Activated naive CD8-positive, alpha-beta T cell treated with anti-CD3 and anti-CD28 coated beads, Interleukin-2, amount 50 U/mL, for 24 hours (primary cell): ENCODE data around the gene MRPS18B.
"Not testable (repeated sequence)": the region's sequence is repeated elsewhere in the genome, so short reads cannot be mapped to it uniquely, and the experiment has no call there.

ENCODE experiments used
- ATAC-seq: fragments of 150-1000 bp; cut with Tn5 transposase; one replicate; pipeline ENCODE4 v1.10.0; 2021
- DNase-seq: peaks from one replicate; pipeline ENCODE4 v3.0.0; 2021
- H3K27ac Mint-ChIP-seq: one replicate; pipeline ENCODE4 v1.8.0; 2021; ENCODE audit warnings: mild to moderate bottlenecking, mixed read lengths
- H3K27me3 Mint-ChIP-seq: one replicate; pipeline ENCODE4 v1.8.0; 2021; ENCODE audit warnings: mixed read lengths
- H3K36me3 Mint-ChIP-seq: one replicate; pipeline ENCODE4 v1.8.0; 2021; ENCODE audit warnings: low read depth, mixed read lengths
- H3K4me1 Mint-ChIP-seq: one replicate; pipeline ENCODE4 v1.8.0; 2021; ENCODE audit warnings: mixed read lengths
- H3K4me3 Mint-ChIP-seq: one replicate; pipeline ENCODE4 v1.8.0; 2021; ENCODE audit warnings: mild to moderate bottlenecking, moderate library complexity, mixed read lengths
- H3K9me3 Mint-ChIP-seq: one replicate; pipeline ENCODE4 v1.8.0; 2021; ENCODE audit warnings: mixed read lengths

MRPS18B gene

DNA sequence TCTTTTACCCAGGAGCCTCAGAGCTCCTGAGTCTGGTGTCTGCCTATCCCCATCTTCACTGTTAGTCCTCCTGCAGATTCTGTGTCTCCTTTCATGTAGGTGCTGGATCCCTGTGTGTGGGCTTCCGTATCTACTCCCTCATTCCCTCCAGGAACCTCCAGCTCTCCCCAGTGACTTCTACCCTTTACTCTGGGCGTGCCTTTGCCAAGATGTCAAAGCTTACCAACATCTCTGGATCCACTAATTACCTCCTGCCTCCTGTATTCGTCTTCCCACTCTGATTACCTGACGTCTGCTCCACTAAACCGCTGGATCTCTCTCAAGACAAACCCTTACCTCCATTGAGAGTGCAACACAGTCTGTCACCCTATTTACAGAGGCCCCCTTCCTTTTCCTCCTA, 27.1 kb downstream of the MRPS18B start:
- Mint-ChIP-seq H3K27ac (no peak overlapping the region), H3K27me3 (no peaks in the 10 kb centered on the region), H3K9me3 (no peaks in the 10 kb centered on the region), H3K4me3 (no peak overlapping the region), H3K36me3 (peaks cover 8% of the 10 kb centered on the region), H3K4me1 (peaks cover 36% of the 10 kb centered on the region)
- ATAC-seq (no peak), DNase-seq (no peak)

DNA sequence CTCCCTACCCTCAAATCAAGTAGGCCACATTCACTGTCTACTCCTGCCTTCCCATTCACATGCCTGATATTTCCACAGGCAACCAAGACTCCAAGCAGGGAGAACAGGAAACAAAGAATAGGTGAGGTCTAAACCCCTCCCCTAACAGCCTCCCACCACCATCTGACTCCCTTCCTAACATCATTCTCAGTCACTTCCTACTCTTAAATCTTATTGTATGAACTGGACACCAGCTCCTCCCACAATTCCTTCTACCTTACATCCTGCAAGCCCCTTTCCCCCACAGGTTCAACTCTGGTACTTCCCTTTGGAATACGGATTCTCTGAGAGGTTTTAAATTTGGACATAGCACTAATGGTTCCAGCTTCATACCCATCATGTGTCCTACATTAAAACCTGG, 28.3 kb downstream of the MRPS18B start:
- Mint-ChIP-seq H3K4me1 (peaks cover 32% of the 10 kb centered on the region), H3K27me3 (no peaks in the 10 kb centered on the region), H3K4me3 (peak overlapping the region; percentile 83), H3K9me3 (no peaks in the 10 kb centered on the region), H3K36me3 (peaks cover 11% of the 10 kb centered on the region), H3K27ac (peak overlapping the region; percentile 78)
- ATAC-seq, result no peak
- no peak for DNase-seq

DNA sequence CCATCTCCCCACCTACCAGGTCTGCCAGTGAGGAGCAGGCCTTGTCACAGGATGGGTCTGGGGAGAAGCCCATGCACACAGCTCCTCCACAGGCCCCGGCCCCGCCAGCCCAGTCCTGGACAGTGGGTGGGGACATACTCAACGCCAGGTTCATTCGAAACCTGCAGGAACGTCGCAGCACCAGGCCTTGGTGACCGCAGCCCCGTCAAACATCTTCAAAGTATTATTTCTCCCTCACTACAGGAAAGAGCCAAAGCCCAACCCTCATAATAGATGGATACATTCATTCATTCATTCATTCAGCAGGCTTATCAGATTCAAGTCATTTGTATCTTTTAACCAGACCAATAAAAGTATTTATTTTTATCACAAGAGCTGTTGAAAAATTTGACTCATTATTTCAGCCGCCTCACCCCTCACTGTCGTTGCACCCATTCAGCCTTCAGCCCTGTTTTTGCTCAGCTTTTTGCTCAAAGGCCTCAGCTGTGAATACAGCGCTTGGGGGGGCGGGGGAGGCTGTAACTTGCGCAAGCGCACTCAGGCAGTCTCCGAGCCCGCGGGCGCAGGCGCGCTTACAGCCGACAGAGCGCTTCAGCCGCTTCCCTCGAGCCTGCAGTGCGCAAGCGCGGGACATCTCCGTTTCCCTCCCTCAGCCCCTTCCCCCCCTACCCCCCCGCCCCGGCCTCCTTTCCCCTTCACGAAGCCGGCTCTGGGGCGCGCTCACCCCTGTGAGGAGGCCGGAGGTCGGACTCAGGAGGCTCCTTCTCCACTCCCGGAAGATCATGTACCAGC, 29.0 kb downstream of the MRPS18B start, which contains the start of gene C6orf136:
TSS of gene C6orf136 (plus strand) at position 684 of the 792 bp plus-strand sequence. CDS start at position 783, 99 bp downstream.
- no peaks in the 10 kb centered on the region for H3K27me3 Mint-ChIP-seq
- H3K36me3 Mint-ChIP-seq, result peaks cover 14% of the 10 kb centered on the region
- H3K4me1 Mint-ChIP-seq, result peaks cover 29% of the 10 kb centered on the region
- ATAC-seq (peak; percentile 81), DNase-seq (peak; percentile 93)
- H3K9me3 Mint-ChIP-seq, result no peaks in the 10 kb centered on the region
- H3K4me3 Mint-ChIP-seq, result peak within 1 kb of the TSS; percentile 83
- H3K27ac Mint-ChIP-seq, result peak within 1 kb of the TSS; percentile 78

DNA sequence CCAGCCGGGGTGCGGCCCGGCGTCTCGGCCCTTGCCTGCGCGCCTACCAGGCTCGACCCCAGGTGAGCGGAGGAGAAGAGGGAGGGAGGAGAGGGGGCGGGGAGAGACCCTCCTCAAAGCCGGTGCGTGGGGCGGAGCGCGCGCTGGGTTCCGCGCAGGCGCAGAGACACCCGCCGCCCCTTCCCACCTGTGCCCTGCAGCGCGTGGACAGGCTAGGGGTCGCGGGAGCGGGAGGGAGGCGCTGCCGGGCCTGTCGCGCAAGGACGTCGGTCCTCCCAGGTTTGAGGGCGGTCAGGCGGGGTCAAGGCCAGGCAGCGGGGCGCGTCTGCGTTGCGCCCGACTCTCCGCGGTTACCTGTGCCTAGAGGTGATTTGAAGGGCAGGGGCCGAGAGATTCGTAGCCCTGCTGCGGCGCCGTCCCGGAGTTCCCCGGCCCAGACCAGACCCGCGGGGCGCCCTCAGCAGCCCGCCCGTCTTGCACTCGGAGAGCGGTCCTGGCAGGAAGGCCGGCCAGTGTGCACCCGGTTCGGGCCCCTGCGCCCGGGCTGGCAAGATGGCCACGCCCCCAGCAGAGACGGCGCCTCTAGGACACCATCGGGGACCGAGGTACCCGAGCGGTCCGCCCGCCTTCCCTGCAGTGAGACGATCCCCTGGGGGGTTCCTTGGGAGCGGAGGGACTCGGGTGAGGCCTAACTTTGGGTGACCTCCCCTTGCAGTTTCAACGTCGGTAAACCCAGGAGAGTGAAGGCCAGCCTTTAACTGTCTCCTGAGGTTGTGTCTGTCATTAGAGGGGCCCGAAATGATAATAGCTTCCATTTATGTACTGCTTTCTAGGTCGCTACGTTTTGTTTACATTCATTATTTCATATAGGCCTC, 29.8 kb downstream of the MRPS18B start:
- DNase-seq, result peak; percentile 78
- peak; percentile 77 for ATAC-seq
- peaks cover 20% of the 10 kb centered on the region for H3K36me3 Mint-ChIP-seq
- H3K4me1 Mint-ChIP-seq, result peaks cover 26% of the 10 kb centered on the region
- H3K27me3 Mint-ChIP-seq, result no peaks in the 10 kb centered on the region
- H3K27ac Mint-ChIP-seq, result peak overlapping the region; percentile 78
- H3K9me3 Mint-ChIP-seq, result no peaks in the 10 kb centered on the region
- peak overlapping the region; percentile 83 for H3K4me3 Mint-ChIP-seq

DNA sequence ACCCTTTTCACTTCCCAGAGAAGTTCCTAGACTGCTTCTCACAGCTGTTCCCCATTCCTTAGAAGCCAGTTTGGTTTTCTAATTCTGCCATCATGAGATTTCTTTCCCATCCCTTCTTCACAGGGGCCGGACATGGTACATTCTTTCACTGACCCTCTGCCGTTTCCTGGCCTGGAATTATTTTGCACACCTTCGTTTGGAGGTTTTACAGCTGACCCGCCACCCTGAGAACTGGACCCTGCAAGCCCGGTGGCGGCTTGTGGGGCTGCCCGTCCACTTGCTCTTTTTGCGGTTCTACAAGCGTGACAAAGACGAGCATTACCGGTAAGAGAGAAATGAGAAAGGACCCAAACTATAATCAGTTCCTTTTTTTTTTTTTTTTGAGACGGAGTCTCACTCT, 33.5 kb downstream of the MRPS18B start:
- no peak overlapping the region for H3K4me3 Mint-ChIP-seq
- peaks cover 20% of the 10 kb centered on the region for H3K4me1 Mint-ChIP-seq
- H3K9me3 Mint-ChIP-seq, result no peaks in the 10 kb centered on the region
- H3K27me3 Mint-ChIP-seq, result no peaks in the 10 kb centered on the region
- H3K36me3 Mint-ChIP-seq, result peaks cover 28% of the 10 kb centered on the region
- no peak for DNase-seq
- no peak overlapping the region for H3K27ac Mint-ChIP-seq
- ATAC-seq, result no peak

DNA sequence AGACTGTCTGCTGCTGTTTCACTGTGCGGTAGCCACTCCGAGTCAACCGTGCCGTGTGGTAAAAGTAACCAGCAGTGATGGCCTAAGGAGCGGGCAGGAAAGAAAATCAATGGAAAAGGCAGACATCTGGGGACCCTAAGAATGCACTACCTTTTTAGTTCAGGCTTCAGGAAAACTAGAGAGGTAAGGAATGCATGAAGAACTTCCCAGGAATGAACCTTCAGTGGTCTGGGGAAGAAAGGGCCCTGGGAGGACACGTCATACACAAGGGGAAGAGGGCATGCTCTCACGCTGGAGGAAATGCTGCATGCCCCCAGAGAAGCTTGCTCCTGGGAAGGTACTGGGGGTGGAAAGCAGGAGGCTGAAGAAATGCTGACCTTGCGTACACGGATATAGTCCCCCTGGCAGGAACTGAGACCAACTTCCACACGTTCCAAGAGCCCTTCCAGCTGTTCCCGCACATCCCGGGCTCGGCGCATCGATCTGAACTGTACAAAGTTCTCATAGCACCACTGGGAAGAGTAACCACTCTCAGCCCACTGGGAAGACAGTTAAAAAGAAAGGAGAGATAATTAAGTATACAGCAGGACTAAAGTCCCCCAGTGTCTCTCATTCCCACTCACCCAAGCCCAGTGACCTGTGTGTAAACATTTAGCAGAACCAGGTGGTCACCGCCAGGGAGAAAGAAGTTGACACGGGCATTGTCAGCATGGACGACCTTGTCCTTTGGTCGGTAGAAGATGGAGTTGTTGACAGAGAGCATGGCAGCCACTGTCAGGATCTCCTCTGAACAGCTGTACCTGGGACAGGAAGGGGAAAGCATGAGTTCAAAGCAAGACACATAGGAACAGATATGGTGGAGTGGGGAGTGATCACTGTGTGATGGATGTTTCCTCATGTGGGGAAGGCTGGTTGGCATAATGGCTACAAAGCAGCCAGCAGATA, 37.4 kb downstream of the MRPS18B start:
- no peak for ATAC-seq
- Mint-ChIP-seq H3K4me1 (peaks cover 2% of the 10 kb centered on the region), H3K27me3 (no peaks in the 10 kb centered on the region), H3K4me3 (no peak overlapping the region), H3K36me3 (peaks cover 50% of the 10 kb centered on the region), H3K27ac (peak overlapping the region; percentile 17), H3K9me3 (no peaks in the 10 kb centered on the region)
- no peak for DNase-seq

DNA sequence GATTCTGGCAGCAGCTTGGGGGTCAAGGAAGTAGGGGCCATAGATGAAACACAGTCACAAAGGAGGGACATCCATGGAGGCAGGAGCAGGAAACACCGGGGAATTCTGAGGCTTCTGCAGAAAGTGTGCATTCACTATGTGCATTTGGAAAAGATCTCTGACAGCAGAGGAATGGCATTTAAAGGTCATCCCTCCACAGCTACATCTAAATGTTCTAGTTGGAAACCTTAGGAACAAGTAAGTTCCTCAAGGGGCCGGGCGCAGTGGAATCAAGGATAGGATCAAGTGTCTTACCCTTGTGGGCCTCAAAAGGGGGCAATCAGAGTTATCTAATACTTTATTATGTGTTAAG, 38.1 kb downstream of the MRPS18B start:
- Mint-ChIP-seq H3K4me1 (peaks cover 2% of the 10 kb centered on the region), H3K4me3 (no peak overlapping the region), H3K9me3 (no peaks in the 10 kb centered on the region), H3K27me3 (no peaks in the 10 kb centered on the region), H3K27ac (peak overlapping the region; percentile 17), H3K36me3 (peaks cover 52% of the 10 kb centered on the region)
- ATAC-seq (no peak), DNase-seq (no peak)

DNA sequence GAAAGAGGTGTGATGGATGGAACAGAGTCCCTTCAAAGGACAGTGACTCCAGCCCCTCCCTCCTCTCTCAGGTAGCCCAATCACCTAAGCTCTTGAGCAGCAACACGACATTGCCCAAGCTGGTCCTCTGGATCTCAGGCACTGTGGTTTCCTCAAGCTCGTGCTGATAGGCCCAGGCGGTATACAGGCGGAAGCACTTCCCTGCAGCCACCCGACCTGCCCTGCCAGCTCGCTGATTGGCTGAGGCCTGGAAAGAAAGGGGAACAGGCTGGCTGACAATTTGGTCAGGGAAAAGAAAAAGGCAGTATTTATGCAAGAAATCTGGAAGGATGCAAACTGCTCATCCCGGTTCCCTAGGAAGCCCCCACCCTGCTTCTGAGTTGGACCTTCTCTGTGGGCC, 38.9 kb downstream of the MRPS18B start:
- Mint-ChIP-seq H3K9me3 (no peaks in the 10 kb centered on the region), H3K27me3 (no peaks in the 10 kb centered on the region), H3K4me1 (no peaks in the 10 kb centered on the region), H3K4me3 (no peak overlapping the region), H3K27ac (no peak overlapping the region), H3K36me3 (peaks cover 50% of the 10 kb centered on the region)
- no peak for ATAC-seq
- DNase-seq, result no peak

DNA sequence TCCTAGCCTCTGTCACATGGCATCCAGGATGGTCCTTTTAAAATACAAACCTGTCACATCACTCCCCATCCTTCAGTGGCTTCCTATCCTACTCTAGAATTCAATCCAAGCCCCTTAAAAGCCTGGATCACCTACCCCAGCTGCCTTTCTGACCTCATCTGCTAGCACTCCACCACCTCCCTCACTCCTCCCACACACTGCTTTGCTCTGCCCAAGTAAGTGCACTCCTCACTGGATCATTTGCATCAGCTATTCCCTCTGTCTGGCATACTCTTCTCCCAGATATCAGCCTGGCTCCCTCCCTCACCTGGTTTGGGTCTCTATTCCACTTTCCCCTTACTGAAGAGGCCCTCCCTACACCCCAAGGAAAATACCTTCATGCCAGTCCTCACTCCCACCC, 39.8 kb downstream of the MRPS18B start:
- Mint-ChIP-seq H3K27ac (peak overlapping the region; percentile 39), H3K9me3 (no peaks in the 10 kb centered on the region), H3K4me1 (no peaks in the 10 kb centered on the region), H3K27me3 (no peaks in the 10 kb centered on the region), H3K36me3 (peaks cover 53% of the 10 kb centered on the region), H3K4me3 (no peak overlapping the region)
- no peak for ATAC-seq
- DNase-seq, result no peak

DNA sequence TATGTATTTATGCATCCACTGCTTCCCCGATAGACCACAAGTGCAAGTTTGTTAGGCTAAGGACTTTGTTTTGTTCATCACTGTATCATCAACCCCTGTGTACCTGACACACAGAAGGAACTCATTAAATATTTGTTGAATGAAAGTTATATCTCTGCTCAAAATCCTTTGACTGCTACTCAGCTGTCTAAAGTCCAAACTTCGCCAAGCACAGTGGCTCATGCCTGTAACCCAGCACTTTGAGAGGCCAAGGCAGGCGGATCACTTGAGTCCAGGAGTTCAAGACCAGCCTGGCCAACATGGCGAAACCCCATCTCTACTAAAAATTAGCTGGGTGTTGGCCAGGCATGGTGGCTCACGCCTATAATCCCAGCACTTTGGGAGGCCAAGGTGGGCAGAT, 40.3 kb downstream of the MRPS18B start:
- not testable (repeated sequence) for ATAC-seq, DNase-seq, H3K4me3 Mint-ChIP-seq, H3K27me3 Mint-ChIP-seq, H3K4me1 Mint-ChIP-seq, H3K27ac Mint-ChIP-seq, H3K9me3 Mint-ChIP-seq
- H3K36me3 Mint-ChIP-seq, result peaks cover 56% of the 10 kb centered on the region

DNA sequence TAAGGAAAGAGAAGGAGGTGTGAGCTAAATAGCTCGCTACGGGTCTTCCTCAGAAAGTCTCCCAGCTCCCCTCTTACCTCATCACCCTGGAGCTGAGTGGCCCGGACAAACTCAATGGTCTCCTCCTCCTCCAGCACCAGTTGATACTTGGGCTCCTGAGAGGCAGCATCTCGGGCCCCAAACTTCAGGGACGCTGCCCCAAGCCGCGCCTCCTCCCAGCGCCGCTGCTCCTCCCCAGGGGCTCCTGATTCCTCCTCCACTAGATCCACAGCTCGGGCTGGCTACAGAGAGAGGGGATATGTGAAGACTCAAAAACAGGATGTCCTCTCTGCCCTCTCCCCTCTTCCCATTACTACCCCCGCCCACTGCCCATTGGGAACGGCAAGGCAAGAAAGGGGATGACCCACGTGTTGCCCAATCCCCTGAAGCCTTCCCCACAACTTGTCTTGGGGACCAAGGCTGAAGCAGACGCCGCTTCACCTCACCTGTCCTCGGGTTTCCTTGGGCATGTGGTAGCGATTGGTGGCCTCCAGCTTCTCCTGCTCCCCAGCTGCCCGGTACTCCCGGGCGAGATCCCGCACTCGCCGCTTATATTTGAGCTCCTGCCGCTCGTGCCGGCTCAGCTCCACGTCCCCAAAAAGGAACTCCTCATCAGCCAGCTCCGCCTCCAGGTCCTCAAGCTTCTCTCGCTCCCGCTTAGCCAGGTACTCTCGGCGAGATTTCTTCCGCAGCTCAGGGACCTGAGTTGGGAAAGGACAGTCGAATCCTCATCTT, 47.5 kb downstream of the MRPS18B start:
- peaks cover 16% of the 10 kb centered on the region for H3K4me1 Mint-ChIP-seq
- DNase-seq (no peak), ATAC-seq (no peak)
- H3K4me3 Mint-ChIP-seq, result no peak overlapping the region
- no peaks in the 10 kb centered on the region for H3K27me3 Mint-ChIP-seq
- H3K9me3 Mint-ChIP-seq, result no peaks in the 10 kb centered on the region
- H3K27ac Mint-ChIP-seq, result no peak overlapping the region
- peaks cover 48% of the 10 kb centered on the region for H3K36me3 Mint-ChIP-seq

DNA sequence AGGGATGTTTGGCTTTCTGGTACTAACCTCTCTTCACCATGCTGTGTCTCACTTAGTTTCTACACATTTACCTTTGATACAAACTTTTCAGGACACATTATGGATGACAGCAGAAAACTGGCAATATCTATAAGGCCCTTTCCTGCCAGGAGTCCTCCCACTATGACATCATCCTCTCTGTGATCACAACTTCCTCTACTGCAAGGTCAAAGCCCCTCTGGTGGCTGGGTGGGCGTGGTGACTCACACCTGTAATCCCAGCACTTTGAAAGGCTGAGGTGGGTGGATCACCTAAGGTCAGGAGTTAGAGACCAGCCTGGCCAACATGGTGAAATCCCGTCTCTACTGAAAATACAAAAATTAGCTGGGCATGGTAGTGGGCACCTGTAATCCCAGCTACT, 48.7 kb downstream of the MRPS18B start:
- H3K36me3 Mint-ChIP-seq, result peaks cover 52% of the 10 kb centered on the region
- H3K27me3 Mint-ChIP-seq, H3K9me3 Mint-ChIP-seq, H3K4me3 Mint-ChIP-seq: not testable (repeated sequence)
- peak; percentile 95 for ATAC-seq
- peak overlapping the region; percentile 67 for H3K27ac Mint-ChIP-seq
- DNase-seq, result peak; percentile 72
- H3K4me1 Mint-ChIP-seq, result peaks cover 22% of the 10 kb centered on the region

DNA sequence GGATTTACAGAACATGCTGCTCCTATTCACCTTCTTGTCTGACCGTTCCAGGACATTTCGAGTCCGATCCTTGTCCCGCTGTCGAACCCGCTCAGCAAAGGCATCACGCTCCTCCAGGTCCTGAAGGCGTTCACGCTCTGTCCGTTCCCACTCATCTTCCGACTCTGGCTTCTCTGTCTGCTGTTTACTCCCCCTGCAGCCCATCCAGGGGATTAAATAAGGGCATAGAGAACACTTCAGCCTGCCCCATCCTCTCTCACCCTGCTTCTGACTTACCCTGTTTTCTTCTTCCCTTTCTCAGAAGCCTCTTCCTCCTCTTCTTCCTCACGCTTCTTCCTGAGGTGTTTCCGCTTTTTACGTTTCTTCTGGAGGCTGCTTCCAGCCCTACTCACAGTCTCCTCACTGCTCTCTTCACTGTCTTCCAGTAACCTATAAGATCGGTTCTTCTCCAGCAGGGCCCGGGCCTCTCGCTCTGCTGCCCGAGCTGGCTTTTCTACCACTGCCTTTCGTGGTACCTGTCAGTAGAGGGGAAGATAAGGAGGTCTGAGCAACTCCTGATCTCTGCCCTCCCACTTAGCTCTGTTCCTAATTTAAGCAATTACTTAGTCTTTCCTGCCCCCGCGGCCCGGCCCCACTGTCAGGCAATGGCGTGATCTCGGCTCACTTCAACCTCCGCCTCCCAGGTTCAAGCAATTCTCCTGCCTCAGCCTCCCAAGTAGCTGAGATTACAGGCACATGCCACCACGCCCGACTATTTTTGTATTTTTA, 53.3 kb downstream of the MRPS18B start:
- ATAC-seq (no peak), DNase-seq (no peak)
- H3K36me3 Mint-ChIP-seq, result peaks cover 32% of the 10 kb centered on the region
- no peaks in the 10 kb centered on the region for H3K9me3 Mint-ChIP-seq
- H3K27ac Mint-ChIP-seq, result peak overlapping the region; percentile 2
- peaks cover 33% of the 10 kb centered on the region for H3K4me1 Mint-ChIP-seq
- peak overlapping the region; percentile 93 for H3K4me3 Mint-ChIP-seq
- H3K27me3 Mint-ChIP-seq, result peaks cover 2% of the 10 kb centered on the region
